Esophagus squamous epithelium (tissue), 4 donors: ENCODE data around the gene CFAP92.

Experiments
- POLR2A ChIP-seq, 4 donors: fragments of 450-650 bp; IDR thresholded peaks; one replicate each; pipeline ENCODE4 v1.6.1; 2017; ENCODE audit warnings: antibody characterized with exemption in 4 of 4, mild to moderate bottlenecking in 4 of 4, moderate library complexity in 3 of 4
- TF ChIP-seq, protein P1 (sequence below), 6 experiments: fragments of 450-650 bp in 4 of 6; fragments of 200-600 bp in 2 of 6; sonication (generic) in 2 of 6; IDR thresholded peaks; one replicate each; pipeline ENCODE4 v1.5.1; 2016 to 2019; ENCODE audit warnings: antibody characterized with exemption in 6 of 6, mild to moderate bottlenecking in 4 of 6, moderate library complexity in 4 of 6

DNA sequence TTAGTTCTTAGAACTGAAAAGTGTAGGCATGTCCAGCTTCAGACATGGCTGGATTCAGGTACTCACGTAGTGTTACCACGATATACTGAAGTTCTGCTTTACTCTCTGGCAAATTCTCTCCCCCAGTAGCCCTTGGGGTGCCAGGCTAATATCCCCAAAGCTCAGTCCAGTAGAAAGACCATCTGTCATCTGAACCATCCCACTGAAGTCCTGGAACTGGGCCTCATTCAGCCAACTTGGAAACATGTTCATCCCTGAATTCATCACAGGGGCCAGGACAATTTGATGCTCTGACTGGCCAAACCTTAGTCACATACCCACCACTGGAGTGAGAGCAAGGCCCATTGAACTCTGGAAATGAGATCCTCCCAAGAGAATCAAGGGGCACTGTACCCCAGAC is 15.4 kb upstream of the CFAP92 start:
- TF ChIP-seq, protein P1, sequence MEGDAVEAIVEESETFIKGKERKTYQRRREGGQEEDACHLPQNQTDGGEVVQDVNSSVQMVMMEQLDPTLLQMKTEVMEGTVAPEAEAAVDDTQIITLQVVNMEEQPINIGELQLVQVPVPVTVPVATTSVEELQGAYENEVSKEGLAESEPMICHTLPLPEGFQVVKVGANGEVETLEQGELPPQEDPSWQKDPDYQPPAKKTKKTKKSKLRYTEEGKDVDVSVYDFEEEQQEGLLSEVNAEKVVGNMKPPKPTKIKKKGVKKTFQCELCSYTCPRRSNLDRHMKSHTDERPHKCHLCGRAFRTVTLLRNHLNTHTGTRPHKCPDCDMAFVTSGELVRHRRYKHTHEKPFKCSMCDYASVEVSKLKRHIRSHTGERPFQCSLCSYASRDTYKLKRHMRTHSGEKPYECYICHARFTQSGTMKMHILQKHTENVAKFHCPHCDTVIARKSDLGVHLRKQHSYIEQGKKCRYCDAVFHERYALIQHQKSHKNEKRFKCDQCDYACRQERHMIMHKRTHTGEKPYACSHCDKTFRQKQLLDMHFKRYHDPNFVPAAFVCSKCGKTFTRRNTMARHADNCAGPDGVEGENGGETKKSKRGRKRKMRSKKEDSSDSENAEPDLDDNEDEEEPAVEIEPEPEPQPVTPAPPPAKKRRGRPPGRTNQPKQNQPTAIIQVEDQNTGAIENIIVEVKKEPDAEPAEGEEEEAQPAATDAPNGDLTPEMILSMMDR (IDR thresholded peaks at IDR 0.05), result no peak
- TF ChIP-seq POLR2A (IDR thresholded peaks at IDR 0.05), result no peak
